CD4-positive, alpha-beta T cell treated with Interferon alpha-2 for 1 hour (primary cell): ENCODE results near the gene ERN2.

Source experiments
- DNase-seq, 2 donors: peaks; one replicate each; pipeline ENCODE4 v3.0.0-alpha.2; 2020 to 2022

The ERN2 gene

DNA sequence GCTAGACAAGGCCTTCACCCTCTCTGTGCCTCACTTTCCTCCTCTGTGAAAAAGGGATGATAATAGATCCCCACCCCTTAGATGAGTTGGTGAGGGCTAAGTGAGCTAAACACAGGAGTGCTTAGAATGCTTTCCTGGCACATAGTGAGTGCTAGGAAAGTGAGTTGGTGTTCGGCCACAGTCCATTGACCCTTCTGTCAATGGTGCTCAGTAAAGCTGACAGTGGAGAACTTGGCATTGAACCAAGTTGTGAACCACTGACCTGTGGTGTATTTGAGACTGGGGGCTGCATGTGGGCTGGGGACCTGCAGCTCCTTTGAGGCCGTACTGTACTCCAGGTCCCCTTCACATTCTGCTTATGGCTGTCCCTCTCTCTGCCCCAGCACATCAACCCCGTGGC lies 29.5 kb downstream of the ERN2 start:
- DNase-seq: no peak

DNA sequence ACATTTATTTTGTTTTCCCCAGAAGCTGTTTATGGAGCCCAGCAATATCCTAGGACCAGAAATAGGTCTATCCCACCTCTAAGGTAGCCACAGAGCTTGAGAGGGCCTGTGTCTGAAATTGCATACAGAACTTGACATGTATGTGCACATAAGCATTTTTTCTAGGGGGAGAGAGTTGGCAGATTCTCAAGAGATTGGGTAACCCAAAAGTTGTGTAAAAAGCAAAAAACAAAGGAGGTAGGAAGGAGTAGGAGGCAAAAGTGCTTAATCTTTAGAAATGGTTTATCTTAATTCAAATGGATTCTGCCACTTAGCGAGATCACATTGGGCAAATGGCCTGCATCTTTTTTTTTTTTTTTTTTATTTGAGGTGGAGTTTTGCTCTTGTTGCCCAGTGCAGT lies 30.8 kb downstream of the ERN2 start:
- DNase-seq: no peak

DNA sequence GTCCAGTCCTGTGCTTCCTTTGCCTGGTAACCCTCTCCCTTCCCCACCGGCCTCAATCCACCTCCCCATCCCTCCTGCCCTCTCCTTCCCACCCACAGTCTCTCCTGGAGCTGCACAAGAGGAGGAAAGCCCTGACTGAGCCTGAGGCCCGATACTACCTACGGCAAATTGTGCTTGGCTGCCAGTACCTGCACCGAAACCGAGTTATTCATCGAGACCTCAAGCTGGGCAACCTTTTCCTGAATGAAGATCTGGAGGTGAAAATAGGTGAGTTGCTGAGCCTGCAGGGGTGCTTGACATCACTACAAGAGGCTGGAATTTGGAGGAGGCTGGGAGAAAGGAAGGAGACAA lies 33.1 kb downstream of the ERN2 start:
- no peak for DNase-seq

DNA sequence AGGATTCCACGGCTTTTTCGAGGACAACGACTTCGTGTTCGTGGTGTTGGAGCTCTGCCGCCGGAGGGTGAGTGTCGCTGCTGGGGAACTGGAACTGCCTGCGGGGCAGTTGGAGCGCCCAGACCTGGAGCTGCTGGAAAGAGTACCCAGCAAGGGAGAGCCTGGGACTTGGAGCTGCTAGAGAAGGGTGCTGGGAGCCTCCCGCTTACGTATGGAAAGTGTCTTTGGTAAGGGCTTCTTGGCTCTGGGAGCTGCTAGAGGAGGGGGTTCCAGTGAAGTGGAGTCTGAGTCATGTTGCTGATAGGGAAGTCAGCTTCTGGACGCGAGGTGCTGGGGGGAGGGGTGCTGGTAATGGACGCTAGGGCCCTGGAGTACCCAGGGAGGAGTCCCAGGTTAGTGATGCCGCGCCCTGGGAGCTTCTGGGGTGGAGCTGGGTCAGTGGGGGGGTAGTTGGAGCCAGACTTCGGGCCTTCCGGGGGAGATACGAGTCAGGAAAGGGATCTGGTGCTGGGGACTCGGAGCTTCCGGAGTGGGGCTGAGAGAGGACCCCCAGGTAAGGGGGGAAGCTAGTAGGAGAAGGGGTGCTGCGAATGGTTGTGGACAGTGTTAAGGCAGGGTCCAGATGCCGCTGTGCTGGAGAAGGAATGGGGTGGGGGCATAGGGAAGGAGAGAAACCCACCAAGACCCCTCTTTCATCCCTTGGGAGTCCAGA lies 33.6 kb downstream of the ERN2 start:
- DNase-seq: peak in 1 of 2 donors; percentile 8

DNA sequence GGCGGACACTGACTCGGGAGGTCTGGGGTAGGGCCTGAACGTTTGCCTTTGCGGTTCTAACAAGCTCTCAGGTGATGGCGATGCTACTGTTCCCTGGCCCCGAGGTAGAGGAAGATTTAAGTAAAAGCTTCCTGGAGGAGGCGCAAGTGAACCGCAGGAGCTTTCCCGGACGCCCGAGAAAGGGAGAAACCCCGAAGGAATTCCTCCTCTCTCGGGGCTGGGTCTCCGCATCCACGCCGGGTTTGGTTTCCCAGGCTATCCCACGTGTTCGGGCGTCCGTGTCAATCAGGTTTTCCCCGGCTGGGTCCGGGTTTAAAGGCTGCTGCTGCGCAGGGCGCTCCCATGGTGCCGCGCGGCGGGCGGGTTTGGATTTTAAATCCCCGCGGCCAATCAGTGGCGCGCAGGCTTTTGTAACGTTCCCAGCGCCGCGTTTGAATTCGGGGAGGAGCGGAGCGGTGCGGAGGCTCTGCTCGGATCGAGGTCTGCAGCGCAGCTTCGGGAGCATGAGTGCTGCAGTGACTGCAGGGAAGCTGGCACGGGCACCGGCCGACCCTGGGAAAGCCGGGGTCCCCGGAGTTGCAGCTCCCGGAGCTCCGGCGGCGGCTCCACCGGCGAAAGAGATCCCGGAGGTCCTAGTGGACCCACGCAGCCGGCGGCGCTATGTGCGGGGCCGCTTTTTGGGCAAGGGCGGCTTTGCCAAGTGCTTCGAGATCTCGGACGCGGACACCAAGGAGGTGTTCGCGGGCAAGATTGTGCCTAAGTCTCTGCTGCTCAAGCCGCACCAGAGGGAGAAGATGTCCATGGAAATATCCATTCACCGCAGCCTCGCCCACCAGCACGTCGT lies 34.4 kb downstream of the ERN2 start, which contains the start of gene PLK1:
Gene PLK1 (plus strand): TSS at position 460 of the 844 bp plus-strand sequence. CDS start 44 bp downstream, at position 504.
- peak; percentile 66 to 75 for DNase-seq

DNA sequence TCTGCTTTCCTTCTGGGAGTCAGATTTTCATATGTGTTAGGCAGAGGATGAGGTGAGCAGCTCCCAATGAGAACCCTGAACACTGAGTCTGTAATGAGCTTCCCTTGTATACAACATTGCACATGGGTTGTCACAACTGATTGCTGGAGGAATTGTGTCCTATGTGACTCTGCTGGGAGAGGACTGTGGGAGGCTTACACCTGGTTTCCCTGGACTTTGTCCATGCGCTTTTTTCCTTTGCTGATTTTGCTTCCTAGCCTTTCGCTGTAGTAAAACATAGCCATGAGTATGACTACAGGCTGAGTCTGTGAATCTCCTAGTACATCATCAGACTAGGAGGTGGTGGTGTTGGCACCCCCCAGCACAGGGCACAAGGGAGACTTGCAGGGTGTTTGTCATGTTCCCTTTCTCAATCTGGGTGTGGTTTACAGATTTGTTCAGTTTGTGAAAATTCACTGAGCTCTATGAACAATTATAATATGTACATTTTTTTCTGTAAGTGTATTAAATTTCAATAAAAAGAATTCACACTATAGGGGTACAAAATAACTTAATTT lies 36.0 kb downstream of the ERN2 start:
- no peak for DNase-seq

DNA sequence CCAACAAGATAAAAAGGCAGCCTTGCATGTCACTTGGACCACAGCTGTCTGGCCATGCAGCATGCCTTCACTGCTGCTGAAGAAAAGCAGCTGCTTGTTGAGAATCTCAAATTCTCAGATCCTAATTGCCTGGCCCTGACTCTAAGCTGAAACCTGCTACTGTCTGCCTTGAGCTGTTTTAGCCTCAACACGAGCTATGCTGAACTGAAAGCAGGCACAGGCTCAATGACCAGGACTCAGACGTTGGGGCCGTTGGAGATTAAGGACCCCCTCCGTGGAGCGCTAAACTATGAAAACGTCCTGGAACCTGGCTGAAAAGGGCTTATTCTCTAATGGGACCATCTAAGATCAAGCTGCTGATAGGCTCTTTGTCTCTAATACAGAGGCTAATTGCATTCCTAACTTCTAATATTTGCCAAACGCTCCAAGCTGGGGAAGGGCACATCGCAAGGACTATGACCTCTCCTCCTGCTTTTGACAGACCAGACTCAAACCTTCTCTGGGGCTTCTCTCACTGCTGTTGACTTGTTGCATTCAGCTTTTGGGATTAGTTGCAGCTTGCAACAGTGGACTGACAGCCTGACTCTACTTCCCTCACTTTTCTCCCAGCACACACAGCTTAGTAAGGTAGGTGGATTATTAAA lies 38.9 kb downstream of the ERN2 start:
- DNase-seq: no peak

DNA sequence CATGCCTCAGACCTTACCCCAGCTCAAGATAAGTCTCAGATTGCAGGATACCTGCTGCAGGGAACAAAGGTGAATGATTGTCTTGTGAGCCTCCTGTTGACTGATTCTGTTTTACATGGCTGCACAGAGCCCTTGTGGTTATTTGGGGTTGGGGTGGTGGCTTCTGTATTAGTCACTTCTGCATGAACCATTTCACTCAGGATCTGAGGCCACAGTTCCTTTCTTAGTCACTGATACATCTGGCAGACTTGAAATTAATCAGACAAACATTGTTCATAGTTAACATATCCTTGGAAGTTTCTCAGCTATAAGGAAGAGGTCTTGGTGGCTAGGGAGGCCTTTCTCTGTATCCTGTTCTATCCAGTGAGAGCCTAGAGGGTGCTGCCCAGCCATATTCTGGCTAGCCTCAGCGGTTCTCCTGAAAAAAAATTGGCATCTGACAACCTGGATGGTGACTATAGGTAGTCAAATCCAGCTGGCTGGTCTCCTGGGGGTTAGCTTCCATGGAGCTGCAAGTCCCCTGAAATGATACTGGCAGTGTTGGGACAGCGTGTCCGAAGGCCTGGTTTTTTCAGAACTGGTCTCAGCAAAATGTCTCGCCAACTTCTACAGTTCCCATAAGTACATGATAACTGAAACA lies 42.8 kb downstream of the ERN2 start:
- no peak for DNase-seq

DNA sequence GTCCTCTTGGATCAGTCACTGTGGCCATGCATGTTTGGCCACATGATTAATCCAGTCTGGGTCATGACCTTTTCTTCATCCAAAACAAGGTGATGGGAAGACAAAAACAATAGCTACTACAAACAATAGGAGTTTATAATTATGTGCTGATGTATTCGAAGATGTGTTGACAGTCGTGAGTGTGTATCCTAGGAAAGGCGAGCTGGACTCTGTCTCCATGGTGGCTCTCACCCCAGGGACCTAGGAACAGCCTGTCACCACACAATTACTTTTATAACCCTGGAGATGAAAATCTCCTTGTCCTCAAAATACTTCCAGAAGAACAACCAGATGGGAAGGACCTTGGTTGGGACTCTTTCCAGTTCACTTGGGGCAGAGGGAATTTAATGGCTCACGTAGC lies 44.1 kb downstream of the ERN2 start:
- DNase-seq: no peak

DNA sequence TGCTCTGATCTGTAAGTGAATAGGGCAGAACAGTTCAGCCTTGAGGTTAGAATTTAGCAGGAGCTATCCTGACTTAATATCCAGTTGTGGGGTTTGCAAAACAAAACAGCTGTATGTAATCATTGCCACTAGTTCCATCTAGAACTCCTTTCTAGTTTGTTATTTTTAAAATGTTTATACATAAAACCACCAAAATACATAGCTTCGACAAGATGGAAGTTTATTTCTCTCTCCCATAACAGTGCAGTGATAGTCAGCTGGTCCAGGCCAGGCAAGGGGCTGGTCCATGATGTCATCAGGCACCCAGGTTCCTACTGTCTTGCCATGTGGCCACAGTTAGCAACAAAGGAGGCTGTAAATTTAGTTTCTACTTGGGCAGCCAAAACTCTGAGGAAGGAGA lies 44.8 kb downstream of the ERN2 start:
- no peak for DNase-seq

DNA sequence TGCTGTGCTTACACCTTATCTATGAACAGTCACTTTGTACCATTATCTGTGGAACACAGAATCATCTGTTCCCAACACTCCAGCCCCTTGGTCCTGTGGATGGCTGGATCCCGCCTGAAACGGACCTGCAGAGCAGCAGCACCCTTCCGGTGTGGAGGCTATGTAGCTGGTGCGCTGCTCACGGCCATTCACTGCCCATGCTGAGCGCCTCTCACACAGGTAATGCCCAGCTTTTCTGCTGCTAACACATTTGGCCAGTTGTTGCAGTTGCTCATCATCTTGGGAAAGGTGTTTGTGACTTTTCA lies 45.7 kb downstream of the ERN2 start:
- DNase-seq: no peak

DNA sequence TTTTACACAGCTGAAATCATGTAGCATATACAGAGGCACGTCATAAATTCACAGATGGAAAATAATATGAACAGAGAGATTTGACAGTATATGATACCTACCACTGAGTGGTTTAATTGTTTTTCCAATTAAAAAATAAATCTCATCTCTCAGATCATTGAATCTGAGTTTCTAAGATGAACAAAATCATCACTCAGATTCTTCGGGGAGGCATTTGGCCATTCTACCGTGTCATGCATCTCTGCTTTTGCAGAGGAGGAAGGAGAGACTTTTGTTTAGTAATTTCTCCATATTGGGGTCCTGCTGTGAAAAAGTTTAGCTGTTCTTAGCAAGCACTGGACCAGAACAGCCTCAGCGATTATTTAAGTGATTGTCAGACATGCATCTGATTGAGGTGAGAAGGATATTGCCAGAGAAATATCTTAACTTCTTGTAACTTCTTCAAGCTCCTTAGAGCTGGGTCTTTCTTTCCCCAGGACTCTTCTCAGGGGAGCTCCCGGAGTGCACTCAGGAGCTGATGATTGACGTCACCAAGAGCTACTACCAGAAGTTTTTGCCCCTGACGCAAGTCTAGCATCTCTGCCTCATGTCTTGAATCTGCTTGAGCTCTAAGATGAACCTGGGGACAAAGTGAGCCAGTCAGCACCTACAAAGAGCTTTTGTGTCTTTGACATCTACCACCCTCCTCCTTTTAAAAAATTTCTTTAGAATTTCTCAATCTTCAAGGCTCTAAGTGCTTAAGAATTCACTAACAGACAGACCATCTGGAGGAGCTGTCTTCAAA lies 46.3 kb downstream of the ERN2 start:
- no peak for DNase-seq

DNA sequence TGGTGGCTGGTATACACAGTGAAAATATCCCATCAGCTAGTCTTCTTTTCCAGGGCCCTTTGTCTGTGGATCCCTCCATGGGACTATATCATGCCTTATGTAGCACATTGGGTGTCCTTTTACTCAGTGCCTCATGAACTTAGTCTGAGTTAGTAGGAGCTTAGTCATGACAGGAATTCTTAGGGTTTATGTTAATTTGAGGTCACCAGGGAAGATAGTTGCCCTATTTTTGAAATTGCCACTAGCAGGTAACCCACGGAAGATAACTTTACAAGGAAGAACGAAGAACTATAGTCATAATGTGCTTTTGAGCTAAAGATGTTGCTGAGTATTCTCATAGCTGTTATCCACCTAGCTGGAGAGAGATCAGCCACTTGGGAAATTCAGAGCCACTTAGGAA lies 49.1 kb downstream of the ERN2 start:
- DNase-seq: no peak

DNA sequence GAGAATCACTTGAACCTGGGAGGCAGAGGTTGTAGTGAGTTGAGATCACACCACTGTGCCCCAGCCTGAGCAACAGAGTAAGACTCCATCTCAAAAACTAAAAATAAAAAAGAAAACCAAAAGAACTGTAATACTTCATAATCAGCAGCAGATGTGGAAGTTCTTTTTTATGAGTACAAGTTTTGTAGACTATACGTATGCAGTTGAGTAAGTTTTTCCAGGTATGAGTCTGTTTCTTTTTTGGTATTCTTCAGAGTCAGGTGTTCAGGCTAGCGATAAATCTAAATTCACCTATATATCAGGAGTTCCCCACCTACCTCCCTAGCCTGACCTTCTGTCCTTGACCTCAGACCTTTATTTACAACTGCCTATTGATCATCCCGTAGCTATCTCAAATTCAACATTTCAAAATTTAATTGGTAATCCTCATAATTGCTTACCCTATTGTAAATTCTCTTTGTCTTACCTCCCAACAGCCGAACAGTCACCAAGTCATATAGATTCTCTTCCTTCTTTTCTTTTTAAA lies 61.0 kb downstream of the ERN2 start:
- DNase-seq: no peak

DNA sequence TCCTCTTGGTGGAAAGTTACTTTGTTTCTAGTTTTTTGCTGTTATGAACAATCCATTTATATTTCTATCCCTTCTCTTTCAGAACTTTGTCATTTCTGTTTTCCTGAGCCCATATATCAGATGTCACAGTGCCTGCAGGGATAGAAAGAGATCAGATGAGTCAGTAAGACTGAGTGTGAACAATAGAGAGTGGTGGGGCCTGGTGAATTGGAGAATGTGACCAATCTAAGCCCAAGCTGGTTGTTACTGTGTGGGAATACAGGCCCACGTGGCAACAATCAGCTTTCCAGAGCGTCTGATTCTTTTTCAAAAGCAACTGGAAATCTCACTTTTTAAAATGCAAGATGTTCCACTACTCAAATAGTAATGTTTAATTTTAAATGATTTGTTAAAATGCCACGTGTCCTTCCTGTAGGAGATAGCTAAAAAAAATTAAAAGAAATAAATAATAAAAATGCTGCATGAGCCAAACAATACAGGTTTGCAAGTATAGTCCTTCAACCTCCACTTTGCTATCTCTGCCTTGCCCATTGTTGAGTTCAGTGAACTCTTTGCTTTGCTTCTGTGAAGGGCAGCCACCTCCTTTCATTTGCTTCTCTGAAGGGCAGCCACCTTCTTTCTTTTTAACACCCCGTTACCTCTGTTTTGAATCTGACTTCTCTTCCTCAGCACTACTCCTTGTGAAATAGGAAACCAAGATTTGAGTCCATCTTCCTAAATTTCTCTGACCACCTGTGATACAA lies 62.2 kb downstream of the ERN2 start:
- DNase-seq: no peak

DNA sequence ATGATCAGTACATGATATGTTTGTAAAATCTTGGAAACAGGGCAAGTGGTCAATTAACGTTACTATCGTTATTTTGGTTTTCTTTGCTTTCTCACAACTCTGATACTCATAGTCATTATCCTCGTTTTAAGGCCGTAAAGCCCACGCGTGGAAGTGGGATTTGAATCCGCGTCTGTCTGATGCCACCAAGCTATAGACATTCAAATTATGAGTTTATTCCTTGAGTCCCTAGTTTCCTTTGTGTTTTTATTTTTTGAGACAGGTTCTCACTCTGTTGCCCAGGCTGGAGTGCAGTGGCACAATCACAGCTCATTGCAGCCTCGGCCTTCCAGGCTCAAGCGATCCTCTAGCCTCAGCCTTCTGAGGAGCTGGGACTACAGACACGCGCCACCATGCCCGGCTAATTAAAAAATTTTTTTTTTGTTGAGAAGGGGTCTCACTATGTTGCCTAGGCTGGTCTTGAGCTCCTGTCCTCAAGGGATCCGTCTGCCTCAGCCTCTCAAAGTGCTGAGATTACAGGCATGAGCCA lies 70.7 kb downstream of the ERN2 start:
- no peak for DNase-seq

DNA sequence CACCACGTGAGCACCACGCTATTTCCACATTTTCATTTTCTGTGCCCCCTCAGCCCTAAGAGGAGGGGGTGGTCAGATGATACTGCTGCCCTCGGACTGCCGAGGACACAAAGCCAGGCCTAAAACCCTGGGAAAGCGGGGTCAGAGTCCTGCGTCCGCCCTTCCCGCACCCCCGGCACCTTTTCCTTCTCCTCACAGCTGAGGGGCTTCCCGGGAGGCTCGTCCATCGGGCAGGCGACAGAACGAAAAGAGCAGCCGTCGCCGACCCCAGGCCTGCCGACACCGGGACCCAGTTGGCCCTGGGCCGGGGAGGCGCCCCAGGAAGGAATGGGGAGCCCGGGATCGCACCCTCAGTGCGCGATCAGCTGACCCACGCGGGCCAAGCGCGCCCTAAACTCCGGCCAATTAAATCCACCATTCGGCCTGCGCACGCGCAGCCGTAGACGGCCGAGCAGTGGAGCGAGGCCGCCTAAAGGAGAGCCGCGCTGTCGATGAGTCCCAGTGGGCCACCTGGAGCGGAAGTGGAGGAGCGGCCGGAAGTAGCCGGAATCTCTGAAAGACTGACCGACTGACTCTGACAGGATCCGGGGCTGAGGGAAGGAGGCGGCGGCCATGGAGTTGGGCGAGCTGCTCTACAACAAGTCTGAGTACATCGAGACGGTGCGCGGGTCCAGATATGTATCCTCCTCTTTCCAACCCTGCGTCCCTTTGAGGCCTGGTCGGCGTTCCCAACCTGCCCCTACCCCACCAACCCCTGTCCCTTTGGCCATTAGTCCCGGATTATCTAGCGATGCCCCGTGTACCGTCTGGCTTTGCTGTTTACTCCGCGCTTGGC lies 71.9 kb downstream of the ERN2 start, which contains the start of the genes DCTN5 and PALB2:
Gene DCTN5 (plus strand): TSS at position 536 of the 835 bp plus-strand sequence. CDS start 77 bp downstream, at position 613.
Gene PALB2 (minus strand): TSS at position 380 of the 835 bp plus-strand sequence. CDS start 153 bp downstream, at position 227.
- DNase-seq: peak; percentile 87 to 90

DNA sequence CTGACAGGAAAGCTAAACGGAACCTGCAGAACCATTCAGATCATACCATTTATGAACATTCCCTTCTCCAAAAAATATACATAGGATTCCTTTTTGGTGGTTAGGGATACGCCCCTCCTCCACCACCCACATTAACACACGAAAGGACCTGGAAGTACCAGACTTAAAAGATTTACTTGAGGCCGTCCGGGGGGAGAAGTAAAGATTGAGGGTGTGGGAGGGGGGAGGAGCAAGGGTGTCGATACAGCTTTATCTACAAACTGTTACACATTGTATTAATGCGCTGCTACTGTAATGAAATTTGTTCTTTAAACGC lies 72.4 kb downstream of the ERN2 start:
- DNase-seq: peak in 1 of 2 donors; percentile 1
